HEK293 (cell line): Measurements from ENCODE around the gene PACRG.

ENCODE experiments used
- CTCF ChIA-PET: fragments of 350-600 bp; formaldehyde crosslinking; extraction: SDS; loops from one replicate; lab custom pipeline; 2021; ENCODE audit warnings: antibody characterized with exemption; lab: Yijun Ruan, JAX
- POLR2A ChIA-PET: fragments of 300-600 bp; formaldehyde crosslinking; extraction: SDS; loops from one replicate; lab custom pipeline; 2020; ENCODE audit warnings: antibody characterized with exemption, inconsistent platforms; lab: Yijun Ruan, JAX
- H3K27ac ChIP-seq: fragments of 200-500 bp; sonication (Bioruptor generic); 2 replicates; pipeline ENCODE4 v1.5.1; 2014; ENCODE audit warnings: low read depth, low read length, control low read depth, inconsistent platforms; ENCODE audit errors: extremely low read depth
- H3K36me3 ChIP-seq, 2 experiments: fragments of 200-500 bp in 1 of 2; sonication (Bioruptor generic) in 1 of 2; 1 replicate in 1 of 2; 2 replicates in 1 of 2; pipeline ENCODE4 v1.5.1; 2014 to 2017; ENCODE audit warnings: inconsistent platforms in 2 of 2, low read length in 2 of 2; ENCODE audit not compliant: control insufficient read depth in 2 of 2, insufficient read depth in 1 of 2
- H3K4me1 ChIP-seq: fragments of 200-500 bp; sonication (Bioruptor generic); 2 replicates; pipeline ENCODE4 v1.5.1; 2014; ENCODE audit warnings: mild to moderate bottlenecking, low read length, inconsistent platforms; ENCODE audit not compliant: control insufficient read depth, insufficient read depth
- H3K4me3 ChIP-seq: 2 replicates; pipeline ENCODE4 v1.5.1; 2011; ENCODE audit warnings: low read depth, mild to moderate bottlenecking, control low read depth, low read length, moderate library complexity
- H3K9me3 ChIP-seq: fragments of 200-500 bp; sonication (Bioruptor generic); 2 replicates; pipeline ENCODE4 v1.5.1; 2014; ENCODE audit warnings: low read depth, low read length, inconsistent platforms; ENCODE audit not compliant: control insufficient read depth, insufficient read depth
- EGR2 ChIP-seq: fragments of 450-650 bp; formaldehyde crosslinking; IDR thresholded peaks from 2 replicates; pipeline ENCODE4 v1.5.1; 2016; ENCODE audit warnings: low read depth, missing biosample characterization, missing genetic modification characterization
- ZBTB17 ChIP-seq: fragments of 450-650 bp; formaldehyde crosslinking; IDR thresholded peaks from 2 replicates; pipeline ENCODE4 v1.5.1; 2016; ENCODE audit warnings: missing biosample characterization, missing genetic modification characterization
- ZBTB48 ChIP-seq: fragments of 450-650 bp; formaldehyde crosslinking; IDR thresholded peaks from 2 replicates; pipeline ENCODE4 v1.5.1; 2016; ENCODE audit warnings: missing biosample characterization, missing genetic modification characterization
- ZBTB8A ChIP-seq: fragments of 450-650 bp; formaldehyde crosslinking; IDR thresholded peaks from 2 replicates; pipeline ENCODE4 v1.5.1; 2016; ENCODE audit warnings: missing biosample characterization, missing genetic modification characterization
- ZNF114 ChIP-seq: fragments of 450-650 bp; formaldehyde crosslinking; IDR thresholded peaks from 2 replicates; pipeline ENCODE4 v1.5.0; 2017; ENCODE audit warnings: missing biosample characterization, missing genetic modification characterization
- ZNF175 ChIP-seq: fragments of 450-650 bp; formaldehyde crosslinking; IDR thresholded peaks from 2 replicates; pipeline ENCODE4 v1.5.1; 2016; ENCODE audit warnings: missing biosample characterization, missing genetic modification characterization
- ZNF19 ChIP-seq: fragments of 450-650 bp; formaldehyde crosslinking; IDR thresholded peaks from 2 replicates; pipeline ENCODE4; 2016; ENCODE audit warnings: missing biosample characterization, missing genetic modification characterization, low read depth
- ZNF248 ChIP-seq: fragments of 450-650 bp; formaldehyde crosslinking; IDR thresholded peaks from 2 replicates; pipeline ENCODE4 v1.5.1; 2017; ENCODE audit warnings: missing biosample characterization, missing genetic modification characterization
- ZNF416 ChIP-seq: fragments of 450-650 bp; formaldehyde crosslinking; IDR thresholded peaks from 2 replicates; pipeline ENCODE4 v1.5.1; 2016; ENCODE audit warnings: missing biosample characterization, missing genetic modification characterization
- ZNF501 ChIP-seq: fragments of 450-650 bp; formaldehyde crosslinking; IDR thresholded peaks from 2 replicates; pipeline ENCODE4 v1.5.1; 2016; ENCODE audit warnings: missing biosample characterization, missing genetic modification characterization
- ZNF561 ChIP-seq: fragments of 450-650 bp; IDR thresholded peaks from 2 replicates; pipeline ENCODE4 v1.5.1; 2018; ENCODE audit warnings: missing biosample characterization, missing genetic modification characterization, borderline replicate concordance
- ZNF600 ChIP-seq: fragments of 450-650 bp; formaldehyde crosslinking; IDR thresholded peaks from 2 replicates; pipeline ENCODE4 v1.5.1; 2016; ENCODE audit warnings: missing biosample characterization, missing genetic modification characterization
- ZNF658 ChIP-seq: fragments of 450-650 bp; formaldehyde crosslinking; IDR thresholded peaks from 2 replicates; pipeline ENCODE4; 2016; ENCODE audit warnings: missing biosample characterization, missing genetic modification characterization
- ZNF707 ChIP-seq: fragments of 450-650 bp; formaldehyde crosslinking; IDR thresholded peaks from 2 replicates; pipeline ENCODE4 v1.5.1; 2016; ENCODE audit warnings: missing biosample characterization, missing genetic modification characterization
- ZNF747 ChIP-seq: fragments of 450-650 bp; formaldehyde crosslinking; IDR thresholded peaks from 2 replicates; pipeline ENCODE4 v1.5.1; 2016; ENCODE audit warnings: missing biosample characterization, missing genetic modification characterization
- ZNF837 ChIP-seq: fragments of 450-650 bp; formaldehyde crosslinking; IDR thresholded peaks from 2 replicates; pipeline ENCODE4 v1.5.1; 2016; ENCODE audit warnings: missing biosample characterization, missing genetic modification characterization
- ZSCAN16 ChIP-seq: fragments of 450-650 bp; formaldehyde crosslinking; IDR thresholded peaks from 2 replicates; pipeline ENCODE4 v1.5.1; 2016; ENCODE audit warnings: missing biosample characterization, missing genetic modification characterization
- TF ChIP-seq, protein P1 (sequence below): fragments of 450-650 bp; formaldehyde crosslinking; IDR thresholded peaks from 2 replicates; pipeline ENCODE4 v1.5.1; 2016; ENCODE audit warnings: missing biosample characterization, missing genetic modification characterization
- TF ChIP-seq, protein P2 (sequence below): IDR thresholded peaks from 2 replicates; pipeline ENCODE4 v1.6.1; 2011; ENCODE audit warnings: mild to moderate bottlenecking, low read depth, low read length, borderline replicate concordance
- TF ChIP-seq, protein P3 (sequence below): fragments of 450-650 bp; formaldehyde crosslinking; IDR thresholded peaks from 2 replicates; pipeline ENCODE4 v1.5.1; 2016; ENCODE audit warnings: missing biosample characterization, missing genetic modification characterization
- TF ChIP-seq, protein P4 (sequence below): sonication (generic); formaldehyde crosslinking; IDR thresholded peaks from 2 replicates; pipeline ENCODE4 v1.8.1; 2022; ENCODE audit warnings: mild to moderate bottlenecking, moderate library complexity, missing genetic modification reagents
- TF ChIP-seq, protein P5 (sequence below): fragments of 450-650 bp; formaldehyde crosslinking; IDR thresholded peaks from 2 replicates; pipeline ENCODE4 v1.5.1; 2016; ENCODE audit warnings: missing biosample characterization, missing genetic modification characterization
- TF ChIP-seq, protein P6 (sequence below): fragments of 450-650 bp; formaldehyde crosslinking; IDR thresholded peaks from 2 replicates; pipeline ENCODE4 v1.5.1; 2016; ENCODE audit warnings: missing biosample characterization, missing genetic modification characterization

Gene PACRG

DNA sequence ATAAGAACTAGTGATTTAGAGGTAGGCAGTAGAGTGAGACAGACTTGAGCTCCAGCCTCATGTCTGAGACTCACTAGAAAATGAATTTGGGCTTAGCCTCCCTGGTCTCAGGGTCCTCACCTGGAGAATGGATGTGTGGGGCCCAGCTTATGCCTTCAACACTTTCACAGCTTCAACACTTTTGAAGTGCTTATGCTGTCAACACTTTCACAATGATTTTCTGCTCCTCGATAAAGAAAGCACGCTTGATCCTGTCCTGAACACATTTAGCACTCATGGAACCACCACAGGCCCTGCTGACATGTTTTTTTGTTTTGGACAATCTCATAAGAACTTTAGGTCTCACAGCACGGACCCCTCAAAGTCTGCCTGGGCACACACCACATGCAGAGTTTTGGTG is 229.3 kb downstream of the PACRG start (continued):
- TF ChIP-seq, protein P1, sequence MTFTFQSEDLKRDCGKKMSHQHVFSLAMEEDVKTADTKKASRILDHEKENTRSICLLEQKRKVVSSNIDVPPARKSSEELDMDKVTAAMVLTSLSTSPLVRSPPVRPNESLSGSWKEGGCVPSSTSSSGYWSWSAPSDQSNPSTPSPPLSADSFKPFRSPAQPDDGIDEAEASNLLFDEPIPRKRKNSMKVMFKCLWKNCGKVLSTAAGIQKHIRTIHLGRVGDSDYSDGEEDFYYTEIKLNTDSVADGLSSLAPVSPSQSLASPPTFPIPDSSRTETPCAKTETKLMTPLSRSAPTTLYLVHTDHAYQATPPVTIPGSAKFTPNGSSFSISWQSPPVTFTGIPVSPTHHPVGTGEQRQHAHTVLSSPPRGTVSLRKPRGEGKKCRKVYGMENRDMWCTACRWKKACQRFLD (tag by site-specific recombination) = no peak
- TF ChIP-seq ZSCAN16 = no peak
- no peak for TF ChIP-seq ZNF707
- TF ChIP-seq, protein P2, sequence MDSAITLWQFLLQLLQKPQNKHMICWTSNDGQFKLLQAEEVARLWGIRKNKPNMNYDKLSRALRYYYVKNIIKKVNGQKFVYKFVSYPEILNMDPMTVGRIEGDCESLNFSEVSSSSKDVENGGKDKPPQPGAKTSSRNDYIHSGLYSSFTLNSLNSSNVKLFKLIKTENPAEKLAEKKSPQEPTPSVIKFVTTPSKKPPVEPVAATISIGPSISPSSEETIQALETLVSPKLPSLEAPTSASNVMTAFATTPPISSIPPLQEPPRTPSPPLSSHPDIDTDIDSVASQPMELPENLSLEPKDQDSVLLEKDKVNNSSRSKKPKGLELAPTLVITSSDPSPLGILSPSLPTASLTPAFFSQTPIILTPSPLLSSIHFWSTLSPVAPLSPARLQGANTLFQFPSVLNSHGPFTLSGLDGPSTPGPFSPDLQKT = no peak

DNA sequence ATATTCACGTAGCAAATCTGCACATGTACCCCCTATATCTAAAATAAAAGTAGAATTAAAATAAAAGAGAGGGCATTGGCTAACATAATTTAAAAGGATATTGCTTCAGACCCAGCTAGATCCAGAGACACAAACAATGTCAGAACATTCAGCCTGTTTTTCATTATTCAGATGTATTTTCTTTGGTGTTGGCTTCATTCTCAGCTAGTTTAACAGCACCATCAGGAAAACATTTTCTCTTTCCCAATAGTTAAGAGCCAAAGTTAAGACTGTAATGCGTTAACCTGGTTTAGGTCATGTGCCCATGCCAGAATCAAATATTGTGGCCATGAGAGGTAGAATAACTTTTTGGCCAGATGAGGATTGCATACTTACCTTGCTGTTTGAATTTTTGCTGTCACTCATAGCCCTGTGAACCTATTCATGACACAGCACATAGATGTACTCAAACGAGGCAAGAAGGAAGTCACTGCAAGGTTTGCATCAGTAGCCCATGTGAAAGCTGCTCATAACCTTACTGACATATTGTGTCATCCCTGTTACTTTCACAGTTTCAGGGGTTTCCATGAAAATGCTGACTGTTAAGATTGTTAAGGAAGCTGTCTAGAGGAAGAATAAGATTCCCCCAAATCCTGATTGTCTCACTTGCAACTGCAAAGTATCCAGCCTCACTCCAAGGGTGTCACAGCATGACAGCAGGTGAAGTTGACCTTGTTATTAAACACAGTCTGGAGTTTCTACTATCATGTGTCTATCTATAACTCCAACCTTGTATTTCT is 233.1 kb downstream of the PACRG start:
- no peaks in the 10 kb centered on the region for H3K4me1 ChIP-seq
- CTCF ChIA-PET = no interaction called here
- H3K36me3 ChIP-seq = no peaks in the 10 kb centered on the region
- no peak overlapping the region for H3K27ac ChIP-seq
- no peaks in the 10 kb centered on the region for H3K9me3 ChIP-seq
- TF ChIP-seq ZNF561 (tag by site-specific recombination) (no peak), ZBTB17 (no peak), ZNF837 (tag by site-specific recombination) (no peak), ZNF19 (tag by site-specific recombination) (no peak), ZNF501 (no peak), ZNF248 (tag by site-specific recombination) (no peak), EGR2 (tag by site-specific recombination) (no peak), ZNF600 (tag by site-specific recombination) (no peak), ZNF747 (tag by site-specific recombination) (no peak), ZBTB48 (tag by site-specific recombination) (no peak), ZNF114 (no peak), ZNF658 (tag by site-specific recombination) (no peak), ZNF416 (tag by site-specific recombination) (no peak), ZBTB8A (tag by site-specific recombination) (no peak), ZNF175 (tag by site-specific recombination) (no peak)
- TF ChIP-seq, protein P3, sequence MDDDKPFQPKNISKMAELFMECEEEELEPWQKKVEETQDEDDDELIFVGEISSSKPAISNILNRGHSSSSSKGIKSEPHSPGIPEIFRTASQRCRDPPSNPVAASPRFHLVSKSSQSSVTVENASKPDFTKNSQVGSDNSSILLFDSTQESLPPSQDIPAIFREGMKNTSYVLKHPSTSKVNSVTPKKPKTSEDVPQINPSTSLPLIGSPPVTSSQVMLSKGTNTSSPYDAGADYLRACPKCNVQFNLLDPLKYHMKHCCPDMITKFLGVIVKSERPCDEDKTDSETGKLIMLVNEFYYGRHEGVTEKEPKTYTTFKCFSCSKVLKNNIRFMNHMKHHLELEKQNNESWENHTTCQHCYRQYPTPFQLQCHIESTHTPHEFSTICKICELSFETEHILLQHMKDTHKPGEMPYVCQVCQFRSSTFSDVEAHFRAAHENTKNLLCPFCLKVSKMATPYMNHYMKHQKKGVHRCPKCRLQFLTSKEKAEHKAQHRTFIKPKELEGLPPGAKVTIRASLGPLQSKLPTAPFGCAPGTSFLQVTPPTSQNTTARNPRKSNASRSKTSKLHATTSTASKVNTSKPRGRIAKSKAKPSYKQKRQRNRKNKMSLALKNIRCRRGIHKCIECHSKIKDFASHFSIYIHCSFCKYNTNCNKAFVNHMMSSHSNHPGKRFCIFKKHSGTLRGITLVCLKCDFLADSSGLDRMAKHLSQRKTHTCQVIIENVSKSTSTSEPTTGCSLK (tag by site-specific recombination) = no peak
- TF ChIP-seq, protein P1 (tag by site-specific recombination) = no peak
- TF ChIP-seq, protein P4, sequence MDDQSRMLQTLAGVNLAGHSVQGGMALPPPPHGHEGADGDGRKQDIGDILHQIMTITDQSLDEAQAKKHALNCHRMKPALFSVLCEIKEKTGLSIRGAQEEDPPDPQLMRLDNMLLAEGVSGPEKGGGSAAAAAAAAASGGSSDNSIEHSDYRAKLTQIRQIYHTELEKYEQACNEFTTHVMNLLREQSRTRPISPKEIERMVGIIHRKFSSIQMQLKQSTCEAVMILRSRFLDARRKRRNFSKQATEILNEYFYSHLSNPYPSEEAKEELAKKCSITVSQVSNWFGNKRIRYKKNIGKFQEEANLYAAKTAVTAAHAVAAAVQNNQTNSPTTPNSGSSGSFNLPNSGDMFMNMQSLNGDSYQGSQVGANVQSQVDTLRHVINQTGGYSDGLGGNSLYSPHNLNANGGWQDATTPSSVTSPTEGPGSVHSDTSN (CRISPR knock-in tag) = no peak
- TF ChIP-seq, protein P5, sequence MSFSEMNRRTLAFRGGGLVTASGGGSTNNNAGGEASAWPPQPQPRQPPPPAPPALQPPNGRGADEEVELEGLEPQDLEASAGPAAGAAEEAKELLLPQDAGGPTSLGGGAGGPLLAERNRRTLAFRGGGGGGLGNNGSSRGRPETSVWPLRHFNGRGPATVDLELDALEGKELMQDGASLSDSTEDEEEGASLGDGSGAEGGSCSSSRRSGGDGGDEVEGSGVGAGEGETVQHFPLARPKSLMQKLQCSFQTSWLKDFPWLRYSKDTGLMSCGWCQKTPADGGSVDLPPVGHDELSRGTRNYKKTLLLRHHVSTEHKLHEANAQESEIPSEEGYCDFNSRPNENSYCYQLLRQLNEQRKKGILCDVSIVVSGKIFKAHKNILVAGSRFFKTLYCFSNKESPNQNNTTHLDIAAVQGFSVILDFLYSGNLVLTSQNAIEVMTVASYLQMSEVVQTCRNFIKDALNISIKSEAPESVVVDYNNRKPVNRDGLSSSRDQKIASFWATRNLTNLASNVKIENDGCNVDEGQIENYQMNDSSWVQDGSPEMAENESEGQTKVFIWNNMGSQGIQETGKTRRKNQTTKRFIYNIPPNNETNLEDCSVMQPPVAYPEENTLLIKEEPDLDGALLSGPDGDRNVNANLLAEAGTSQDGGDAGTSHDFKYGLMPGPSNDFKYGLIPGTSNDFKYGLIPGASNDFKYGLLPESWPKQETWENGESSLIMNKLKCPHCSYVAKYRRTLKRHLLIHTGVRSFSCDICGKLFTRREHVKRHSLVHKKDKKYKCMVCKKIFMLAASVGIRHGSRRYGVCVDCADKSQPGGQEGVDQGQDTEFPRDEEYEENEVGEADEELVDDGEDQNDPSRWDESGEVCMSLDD (tag by site-specific recombination) = no peak
- TF ChIP-seq, protein P6, sequence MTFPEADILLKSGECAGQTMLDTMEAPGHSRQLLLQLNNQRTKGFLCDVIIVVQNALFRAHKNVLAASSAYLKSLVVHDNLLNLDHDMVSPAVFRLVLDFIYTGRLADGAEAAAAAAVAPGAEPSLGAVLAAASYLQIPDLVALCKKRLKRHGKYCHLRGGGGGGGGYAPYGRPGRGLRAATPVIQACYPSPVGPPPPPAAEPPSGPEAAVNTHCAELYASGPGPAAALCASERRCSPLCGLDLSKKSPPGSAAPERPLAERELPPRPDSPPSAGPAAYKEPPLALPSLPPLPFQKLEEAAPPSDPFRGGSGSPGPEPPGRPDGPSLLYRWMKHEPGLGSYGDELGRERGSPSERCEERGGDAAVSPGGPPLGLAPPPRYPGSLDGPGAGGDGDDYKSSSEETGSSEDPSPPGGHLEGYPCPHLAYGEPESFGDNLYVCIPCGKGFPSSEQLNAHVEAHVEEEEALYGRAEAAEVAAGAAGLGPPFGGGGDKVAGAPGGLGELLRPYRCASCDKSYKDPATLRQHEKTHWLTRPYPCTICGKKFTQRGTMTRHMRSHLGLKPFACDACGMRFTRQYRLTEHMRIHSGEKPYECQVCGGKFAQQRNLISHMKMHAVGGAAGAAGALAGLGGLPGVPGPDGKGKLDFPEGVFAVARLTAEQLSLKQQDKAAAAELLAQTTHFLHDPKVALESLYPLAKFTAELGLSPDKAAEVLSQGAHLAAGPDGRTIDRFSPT (tag by site-specific recombination) = no peak
- POLR2A ChIA-PET = no interaction called here
- H3K4me3 ChIP-seq = no peak overlapping the region
